ENCODE results near the gene VWA3B.

DNA sequence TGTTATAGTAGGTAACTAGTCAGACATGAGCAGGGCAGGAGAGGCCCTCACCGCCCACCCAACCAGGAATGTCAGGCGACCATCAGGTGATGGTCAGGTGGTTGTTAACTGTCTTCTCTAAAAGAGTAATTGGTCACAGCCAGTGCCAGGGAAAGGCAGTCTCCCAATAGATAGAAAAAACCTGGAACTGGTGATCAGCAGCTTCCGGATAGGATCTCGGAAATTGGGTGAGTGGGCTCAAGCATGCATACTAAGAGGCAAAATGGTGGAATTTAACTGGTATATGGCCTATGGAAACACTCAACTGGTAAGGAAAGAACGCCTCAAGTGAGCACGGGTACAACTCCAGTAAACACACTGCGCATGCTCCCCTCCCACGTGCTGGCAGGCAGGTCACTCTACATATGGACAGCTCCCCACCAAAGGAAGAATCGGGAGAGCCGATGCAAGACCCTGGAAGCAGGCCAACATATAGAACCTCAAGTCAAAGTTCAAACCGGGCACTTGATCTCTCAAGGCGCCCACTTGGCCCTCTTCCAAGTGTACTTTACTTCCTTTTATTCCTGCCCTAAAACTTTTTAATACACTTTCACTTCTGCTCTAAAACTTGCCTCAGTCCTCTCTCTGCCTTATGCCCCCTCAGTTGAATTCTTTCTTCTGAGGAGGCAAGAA, 47.7 kb upstream of the VWA3B start:
- TF ChIP-seq, protein P1, sequence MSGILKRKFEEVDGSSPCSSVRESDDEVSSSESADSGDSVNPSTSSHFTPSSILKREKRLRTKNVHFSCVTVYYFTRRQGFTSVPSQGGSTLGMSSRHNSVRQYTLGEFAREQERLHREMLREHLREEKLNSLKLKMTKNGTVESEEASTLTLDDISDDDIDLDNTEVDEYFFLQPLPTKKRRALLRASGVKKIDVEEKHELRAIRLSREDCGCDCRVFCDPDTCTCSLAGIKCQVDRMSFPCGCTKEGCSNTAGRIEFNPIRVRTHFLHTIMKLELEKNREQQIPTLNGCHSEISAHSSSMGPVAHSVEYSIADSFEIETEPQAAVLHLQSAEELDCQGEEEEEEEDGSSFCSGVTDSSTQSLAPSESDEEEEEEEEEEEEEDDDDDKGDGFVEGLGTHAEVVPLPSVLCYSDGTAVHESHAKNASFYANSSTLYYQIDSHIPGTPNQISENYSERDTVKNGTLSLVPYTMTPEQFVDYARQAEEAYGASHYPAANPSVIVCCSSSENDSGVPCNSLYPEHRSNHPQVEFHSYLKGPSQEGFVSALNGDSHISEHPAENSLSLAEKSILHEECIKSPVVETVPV (CRISPR knock-in tag; IDR thresholded peaks at IDR 0.05), result no peak
- TF ChIP-seq TCF4 (CRISPR knock-in tag; IDR thresholded peaks at IDR 0.05; ENCODE audit: borderline replicate concordance) (no peak), ESRRG (CRISPR knock-in tag; IDR thresholded peaks at IDR 0.05) (no peak)

Measured in SK-N-SH treated with all-trans-retinoic acid at 6 μM for 48 hours (cell line).